ENCODE measurements around the gene NKAIN2. TPM values are rescaled to one million over a fixed set of nuclear protein-coding genes. Genes with fewer than 3 reads are reported as not detected.
"Not testable (repeated sequence)": the region's sequence is repeated elsewhere in the genome, so short reads cannot be mapped to it uniquely, and the experiment has no call there.

Gene NKAIN2
- total RNA-seq, 1 experiment from 2014 or later: 2.7 TPM

DNA sequence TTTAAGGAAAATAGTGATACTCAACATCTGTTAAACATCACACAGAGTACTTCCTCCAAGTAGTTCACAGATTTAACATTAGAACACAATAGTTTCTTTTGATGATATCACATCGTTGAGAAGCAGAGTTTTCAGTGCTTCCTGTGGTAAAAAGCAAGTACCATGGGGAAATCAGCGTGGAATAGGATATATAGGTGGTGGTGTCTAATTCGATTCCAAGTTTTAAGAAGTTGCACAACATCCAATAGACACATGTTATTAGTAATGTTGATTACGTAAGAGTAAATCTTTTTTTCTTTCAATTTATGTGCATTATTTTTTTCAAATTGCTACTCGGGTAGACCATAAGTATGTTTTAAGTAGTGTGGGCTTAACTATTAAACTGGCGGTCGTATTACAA, 360.7 kb downstream of the NKAIN2 start:
- POLR2A ChIA-PET: no interaction called here
- CTCF ChIA-PET: no interaction called here
- Mint-ChIP-seq H3K9me3 (ENCODE audit: unreplicated experiment) (no peaks in the 10 kb centered on the region), H3K27ac (ENCODE audit: low read depth, unreplicated experiment) (no peak overlapping the region), H3K4me3 (ENCODE audit: unreplicated experiment) (no peak overlapping the region), H3K36me3 (ENCODE audit: insufficient read depth, unreplicated experiment) (no peaks in the 10 kb centered on the region), H3K4me1 (ENCODE audit: insufficient read depth, unreplicated experiment) (no peaks in the 10 kb centered on the region), H3K27me3 (ENCODE audit: insufficient read depth, unreplicated experiment) (no peaks in the 10 kb centered on the region)
- no TSS peak for BruUV-seq (replicated peaks)
- TF ChIP-seq, protein P1, sequence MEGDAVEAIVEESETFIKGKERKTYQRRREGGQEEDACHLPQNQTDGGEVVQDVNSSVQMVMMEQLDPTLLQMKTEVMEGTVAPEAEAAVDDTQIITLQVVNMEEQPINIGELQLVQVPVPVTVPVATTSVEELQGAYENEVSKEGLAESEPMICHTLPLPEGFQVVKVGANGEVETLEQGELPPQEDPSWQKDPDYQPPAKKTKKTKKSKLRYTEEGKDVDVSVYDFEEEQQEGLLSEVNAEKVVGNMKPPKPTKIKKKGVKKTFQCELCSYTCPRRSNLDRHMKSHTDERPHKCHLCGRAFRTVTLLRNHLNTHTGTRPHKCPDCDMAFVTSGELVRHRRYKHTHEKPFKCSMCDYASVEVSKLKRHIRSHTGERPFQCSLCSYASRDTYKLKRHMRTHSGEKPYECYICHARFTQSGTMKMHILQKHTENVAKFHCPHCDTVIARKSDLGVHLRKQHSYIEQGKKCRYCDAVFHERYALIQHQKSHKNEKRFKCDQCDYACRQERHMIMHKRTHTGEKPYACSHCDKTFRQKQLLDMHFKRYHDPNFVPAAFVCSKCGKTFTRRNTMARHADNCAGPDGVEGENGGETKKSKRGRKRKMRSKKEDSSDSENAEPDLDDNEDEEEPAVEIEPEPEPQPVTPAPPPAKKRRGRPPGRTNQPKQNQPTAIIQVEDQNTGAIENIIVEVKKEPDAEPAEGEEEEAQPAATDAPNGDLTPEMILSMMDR (IDR thresholded peaks at IDR 0.05; ENCODE audit: unreplicated experiment): no peak
- intact Hi-C loops (cut with micrococcal nuclease): no loop called here
- DNase-seq (ENCODE audit: unreplicated experiment): no peak

DNA sequence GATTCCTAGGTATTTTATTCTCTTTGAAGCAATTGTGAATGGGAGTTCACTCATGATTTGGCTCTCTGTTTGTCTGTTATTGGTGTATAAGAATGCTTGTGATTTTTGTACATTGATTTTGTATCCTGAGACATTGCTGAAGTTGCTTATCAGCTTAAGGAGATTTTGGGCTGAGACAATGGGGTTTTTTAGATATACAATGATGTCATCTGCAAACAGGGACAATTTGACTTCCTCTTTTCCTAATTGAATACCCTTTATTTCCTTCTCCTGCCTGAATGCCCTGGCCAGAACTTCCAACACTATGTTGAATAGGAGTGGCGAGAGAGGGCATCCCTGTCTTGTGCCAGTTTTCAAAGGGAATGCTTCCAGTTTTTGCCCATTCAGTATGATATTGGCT, 363.6 kb downstream of the NKAIN2 start:
- CTCF ChIA-PET; DNase-seq (ENCODE audit: unreplicated experiment); POLR2A ChIA-PET; intact Hi-C loops (cut with micrococcal nuclease); H3K4me1 Mint-ChIP-seq (ENCODE audit: insufficient read depth, unreplicated experiment); H3K27ac Mint-ChIP-seq (ENCODE audit: low read depth, unreplicated experiment); H3K27me3 Mint-ChIP-seq (ENCODE audit: insufficient read depth, unreplicated experiment); BruUV-seq (replicated peaks); H3K36me3 Mint-ChIP-seq (ENCODE audit: insufficient read depth, unreplicated experiment); H3K4me3 Mint-ChIP-seq (ENCODE audit: unreplicated experiment); H3K9me3 Mint-ChIP-seq (ENCODE audit: unreplicated experiment): not testable (repeated sequence)

DNA sequence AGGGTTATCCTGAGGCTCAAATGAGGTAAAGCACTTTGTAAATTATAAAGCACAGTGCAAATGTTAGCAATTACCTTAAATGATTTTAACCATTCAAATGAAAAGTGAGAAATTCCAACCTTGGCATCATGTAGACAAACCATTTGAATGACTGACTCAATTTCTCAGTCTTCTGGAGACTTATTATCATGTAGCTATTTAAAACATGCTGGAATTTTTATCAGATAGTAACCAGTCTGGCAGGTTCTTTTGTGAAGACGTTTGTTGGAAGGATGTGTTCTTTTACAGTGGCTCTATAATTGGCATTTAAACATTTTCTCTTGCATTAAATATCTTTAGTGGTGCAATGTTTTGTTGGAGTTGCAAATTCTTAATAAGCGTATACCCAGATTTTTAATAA, 386.6 kb downstream of the NKAIN2 start:
- DNase-seq (ENCODE audit: unreplicated experiment): no peak
- CTCF ChIA-PET: interaction anchor here (0.6 kb wide), 1 partner anchor 9 kb away, joined by 7 read pairs; no protein-coding TSS in a partner anchor
- Mint-ChIP-seq H3K36me3 (ENCODE audit: insufficient read depth, unreplicated experiment) (no peaks in the 10 kb centered on the region), H3K27ac (ENCODE audit: low read depth, unreplicated experiment) (no peak overlapping the region), H3K27me3 (ENCODE audit: insufficient read depth, unreplicated experiment) (no peaks in the 10 kb centered on the region), H3K4me1 (ENCODE audit: insufficient read depth, unreplicated experiment) (no peaks in the 10 kb centered on the region), H3K9me3 (ENCODE audit: unreplicated experiment) (no peaks in the 10 kb centered on the region), H3K4me3 (ENCODE audit: unreplicated experiment) (no peak overlapping the region)
- intact Hi-C loops (cut with micrococcal nuclease): no loop called here
- no TSS peak for BruUV-seq (replicated peaks)
- POLR2A ChIA-PET: no interaction called here
- TF ChIP-seq, protein P1 (IDR thresholded peaks at IDR 0.05; ENCODE audit: unreplicated experiment): no peak

DNA sequence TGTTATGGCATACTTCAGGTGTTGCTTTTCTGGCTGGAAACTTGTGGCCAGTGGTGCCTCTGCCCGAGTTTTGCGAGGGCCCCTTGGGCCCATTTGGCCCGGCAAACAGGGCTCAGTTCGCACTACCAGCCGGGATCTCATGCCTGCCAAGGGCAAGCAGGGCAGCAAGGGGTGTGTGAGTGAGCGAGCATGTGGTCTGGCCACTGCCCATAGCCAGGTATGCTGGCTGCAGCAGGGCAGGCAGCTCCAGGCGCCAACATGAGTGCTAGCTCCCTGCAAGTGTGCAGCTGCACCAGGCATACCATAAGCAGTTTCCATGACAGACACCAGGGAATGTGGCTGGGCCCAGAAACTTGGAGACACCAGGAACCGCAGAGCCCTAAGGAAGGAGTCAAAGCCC, 389.5 kb downstream of the NKAIN2 start:
- no peaks in the 10 kb centered on the region for H3K4me1 Mint-ChIP-seq (ENCODE audit: insufficient read depth, unreplicated experiment)
- no TSS peak for BruUV-seq (replicated peaks)
- POLR2A ChIA-PET: interaction anchor here (0.8 to 0.9 kb wide), 2 partner anchors 10 to 96 kb away, joined by 3 read pairs; no protein-coding TSS in a partner anchor

More for the DNA sequence above, 389.5 kb downstream of the NKAIN2 start:
- no peaks in the 10 kb centered on the region for H3K27me3 Mint-ChIP-seq (ENCODE audit: insufficient read depth, unreplicated experiment)
- no peak for DNase-seq (ENCODE audit: unreplicated experiment)
- no peak overlapping the region for H3K4me3 Mint-ChIP-seq (ENCODE audit: unreplicated experiment)
- H3K9me3 Mint-ChIP-seq (ENCODE audit: unreplicated experiment): no peaks in the 10 kb centered on the region
- CTCF ChIA-PET: interaction anchor here (0.6 to 1.0 kb wide), 3 partner anchors 270 to 391 kb away, joined by 3 to 5 read pairs (median 3); no protein-coding TSS in a partner anchor
- no peaks in the 10 kb centered on the region for H3K36me3 Mint-ChIP-seq (ENCODE audit: insufficient read depth, unreplicated experiment)
- intact Hi-C loops (cut with micrococcal nuclease): no loop called here
- no peak overlapping the region for H3K27ac Mint-ChIP-seq (ENCODE audit: low read depth, unreplicated experiment)
- TF ChIP-seq, protein P1 (IDR thresholded peaks at IDR 0.05; ENCODE audit: unreplicated experiment): no peak
